ENCODE data around the gene TSC2. TPM values are rescaled to one million over a fixed set of nuclear protein-coding genes. Genes with fewer than 3 reads are reported as not detected.
"Not testable (repeated sequence)": the region's sequence is repeated elsewhere in the genome, so short reads cannot be mapped to it uniquely, and the experiment has no call there.

TSC2 gene
- polyA plus RNA-seq, 1 donor from 2014 or later: 69.2 TPM

DNA sequence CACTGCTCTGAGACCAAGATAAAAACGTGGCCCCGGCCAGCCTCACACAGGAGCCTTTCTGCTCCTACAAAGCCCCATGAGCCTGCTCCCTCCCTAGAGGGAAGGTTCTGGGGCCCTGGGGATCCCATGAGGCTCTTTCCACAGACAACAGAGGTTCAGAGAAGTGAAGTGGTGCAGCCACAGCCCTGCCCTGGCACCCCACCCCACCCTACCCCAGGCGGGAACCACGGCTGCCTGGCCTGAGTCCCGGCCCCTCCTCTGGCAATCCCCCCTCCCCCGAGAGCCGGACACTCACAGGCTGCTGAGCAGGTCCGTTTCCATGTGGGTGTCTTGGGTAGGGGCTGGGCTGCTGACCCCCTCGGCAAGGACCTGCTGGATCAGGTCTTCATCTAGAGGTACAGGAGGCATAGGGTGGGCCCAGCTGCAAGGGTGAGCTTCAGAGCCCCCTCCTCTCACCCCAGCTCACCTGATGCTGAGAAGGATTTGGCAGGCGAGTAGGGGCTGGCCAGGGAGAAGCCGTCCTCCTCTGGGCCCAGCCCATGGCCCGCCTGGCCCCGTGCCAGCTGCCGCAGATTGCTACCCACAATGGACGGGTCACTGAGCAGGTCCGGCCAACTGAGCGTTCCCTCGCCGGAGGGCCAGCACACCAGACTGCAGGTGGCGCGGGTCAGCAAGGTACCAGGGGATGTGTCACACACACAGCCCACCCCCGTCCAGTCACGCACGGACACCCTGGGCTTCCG lies 49.2 kb downstream of the TSC2 start:
- Histone ChIP-seq H3K9ac (ENCODE audit: low read length) (no peak overlapping the region), H2AFZ (ENCODE audit: low read depth, low read length) (no peak overlapping the region), H3K4me3 (ENCODE audit: low read length) (no peak overlapping the region), H3K36me3 (ENCODE audit: insufficient read depth, low read length) (no peaks in the 10 kb centered on the region), H3K27me3 (ENCODE audit: insufficient read depth, low read depth, low read length) (no peaks in the 10 kb centered on the region), H3K79me2 (replicated peaks; ENCODE audit: insufficient read depth, low read length) (no peaks in the 10 kb centered on the region), H3K9me3 (ENCODE audit: low read length) (no peaks in the 10 kb centered on the region), H3K27ac (ENCODE audit: low read length) (no peak overlapping the region), H4K20me1 (ENCODE audit: insufficient read depth) (no peaks in the 10 kb centered on the region), H3F3A (ENCODE audit: insufficient read depth, low read length, poor library complexity, severe bottlenecking) (no peaks in the 10 kb centered on the region), H3K9me2 (ENCODE audit: insufficient read depth, low read length) (no peaks in the 10 kb centered on the region), H3K4me2 (ENCODE audit: low read length) (no peak overlapping the region)
- TF ChIP-seq, protein P1, sequence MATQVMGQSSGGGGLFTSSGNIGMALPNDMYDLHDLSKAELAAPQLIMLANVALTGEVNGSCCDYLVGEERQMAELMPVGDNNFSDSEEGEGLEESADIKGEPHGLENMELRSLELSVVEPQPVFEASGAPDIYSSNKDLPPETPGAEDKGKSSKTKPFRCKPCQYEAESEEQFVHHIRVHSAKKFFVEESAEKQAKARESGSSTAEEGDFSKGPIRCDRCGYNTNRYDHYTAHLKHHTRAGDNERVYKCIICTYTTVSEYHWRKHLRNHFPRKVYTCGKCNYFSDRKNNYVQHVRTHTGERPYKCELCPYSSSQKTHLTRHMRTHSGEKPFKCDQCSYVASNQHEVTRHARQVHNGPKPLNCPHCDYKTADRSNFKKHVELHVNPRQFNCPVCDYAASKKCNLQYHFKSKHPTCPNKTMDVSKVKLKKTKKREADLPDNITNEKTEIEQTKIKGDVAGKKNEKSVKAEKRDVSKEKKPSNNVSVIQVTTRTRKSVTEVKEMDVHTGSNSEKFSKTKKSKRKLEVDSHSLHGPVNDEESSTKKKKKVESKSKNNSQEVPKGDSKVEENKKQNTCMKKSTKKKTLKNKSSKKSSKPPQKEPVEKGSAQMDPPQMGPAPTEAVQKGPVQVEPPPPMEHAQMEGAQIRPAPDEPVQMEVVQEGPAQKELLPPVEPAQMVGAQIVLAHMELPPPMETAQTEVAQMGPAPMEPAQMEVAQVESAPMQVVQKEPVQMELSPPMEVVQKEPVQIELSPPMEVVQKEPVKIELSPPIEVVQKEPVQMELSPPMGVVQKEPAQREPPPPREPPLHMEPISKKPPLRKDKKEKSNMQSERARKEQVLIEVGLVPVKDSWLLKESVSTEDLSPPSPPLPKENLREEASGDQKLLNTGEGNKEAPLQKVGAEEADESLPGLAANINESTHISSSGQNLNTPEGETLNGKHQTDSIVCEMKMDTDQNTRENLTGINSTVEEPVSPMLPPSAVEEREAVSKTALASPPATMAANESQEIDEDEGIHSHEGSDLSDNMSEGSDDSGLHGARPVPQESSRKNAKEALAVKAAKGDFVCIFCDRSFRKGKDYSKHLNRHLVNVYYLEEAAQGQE (IDR thresholded peaks at IDR 0.05; ENCODE audit: borderline replicate concordance): no peak
- TF ChIP-seq MXI1 (conservative IDR thresholded peaks at IDR 0.05; ENCODE audit: poor library complexity, severe bottlenecking) (no peak), SMC3 (conservative IDR thresholded peaks at IDR 0.05; ENCODE audit: poor library complexity) (no peak), RAD21 (conservative IDR thresholded peaks at IDR 0.05) (no peak), TAF1 (IDR thresholded peaks at IDR 0.05; ENCODE audit: low read depth) (no peak), POLR2AphosphoS5 (IDR thresholded peaks at IDR 0.05) (no peak), EP300 (conservative IDR thresholded peaks at IDR 0.05; ENCODE audit: poor library complexity, severe bottlenecking) (no peak), EZH2 (IDR thresholded peaks at IDR 0.05; ENCODE audit: borderline replicate concordance, insufficient read depth, low read length, poor library complexity, severe bottlenecking) (no peak)
- TF ChIP-seq, protein P2, sequence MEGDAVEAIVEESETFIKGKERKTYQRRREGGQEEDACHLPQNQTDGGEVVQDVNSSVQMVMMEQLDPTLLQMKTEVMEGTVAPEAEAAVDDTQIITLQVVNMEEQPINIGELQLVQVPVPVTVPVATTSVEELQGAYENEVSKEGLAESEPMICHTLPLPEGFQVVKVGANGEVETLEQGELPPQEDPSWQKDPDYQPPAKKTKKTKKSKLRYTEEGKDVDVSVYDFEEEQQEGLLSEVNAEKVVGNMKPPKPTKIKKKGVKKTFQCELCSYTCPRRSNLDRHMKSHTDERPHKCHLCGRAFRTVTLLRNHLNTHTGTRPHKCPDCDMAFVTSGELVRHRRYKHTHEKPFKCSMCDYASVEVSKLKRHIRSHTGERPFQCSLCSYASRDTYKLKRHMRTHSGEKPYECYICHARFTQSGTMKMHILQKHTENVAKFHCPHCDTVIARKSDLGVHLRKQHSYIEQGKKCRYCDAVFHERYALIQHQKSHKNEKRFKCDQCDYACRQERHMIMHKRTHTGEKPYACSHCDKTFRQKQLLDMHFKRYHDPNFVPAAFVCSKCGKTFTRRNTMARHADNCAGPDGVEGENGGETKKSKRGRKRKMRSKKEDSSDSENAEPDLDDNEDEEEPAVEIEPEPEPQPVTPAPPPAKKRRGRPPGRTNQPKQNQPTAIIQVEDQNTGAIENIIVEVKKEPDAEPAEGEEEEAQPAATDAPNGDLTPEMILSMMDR (IDR thresholded peaks at IDR 0.05; ENCODE audit: poor library complexity, severe bottlenecking): no peak

DNA sequence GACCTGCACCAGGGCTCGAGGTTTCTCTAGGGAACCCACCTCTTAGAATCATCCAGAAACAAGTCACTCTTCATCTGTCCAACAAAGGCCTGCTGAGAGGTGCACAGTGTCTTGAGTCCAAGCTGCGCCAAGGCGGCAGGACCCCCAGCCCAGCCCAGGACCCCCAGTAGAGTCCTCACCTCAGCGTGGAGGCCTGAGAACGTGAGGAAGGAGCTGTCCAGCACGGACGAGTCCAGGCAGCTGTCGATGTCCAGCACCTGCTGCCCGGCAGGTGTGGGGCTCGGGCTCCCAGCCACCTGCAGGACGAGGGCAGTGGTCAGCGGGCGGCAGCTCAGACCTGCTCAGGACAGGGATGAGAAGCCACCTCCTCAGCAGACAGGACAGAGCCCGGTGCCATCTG lies 49.9 kb downstream of the TSC2 start:
- not testable (repeated sequence) for H3K27me3 ChIP-seq (ENCODE audit: insufficient read depth, low read depth, low read length); H2AFZ ChIP-seq (ENCODE audit: low read depth, low read length); H3K4me3 ChIP-seq (ENCODE audit: low read length); H3K9ac ChIP-seq (ENCODE audit: low read length); H3K9me2 ChIP-seq (ENCODE audit: insufficient read depth, low read length); H4K20me1 ChIP-seq (ENCODE audit: insufficient read depth); H3K27ac ChIP-seq (ENCODE audit: low read length); H3K79me2 ChIP-seq (replicated peaks; ENCODE audit: insufficient read depth, low read length); H3K4me2 ChIP-seq (ENCODE audit: low read length); H3F3A ChIP-seq (ENCODE audit: insufficient read depth, low read length, poor library complexity, severe bottlenecking); H3K36me3 ChIP-seq (ENCODE audit: insufficient read depth, low read length); H3K9me3 ChIP-seq (ENCODE audit: low read length)

DNA sequence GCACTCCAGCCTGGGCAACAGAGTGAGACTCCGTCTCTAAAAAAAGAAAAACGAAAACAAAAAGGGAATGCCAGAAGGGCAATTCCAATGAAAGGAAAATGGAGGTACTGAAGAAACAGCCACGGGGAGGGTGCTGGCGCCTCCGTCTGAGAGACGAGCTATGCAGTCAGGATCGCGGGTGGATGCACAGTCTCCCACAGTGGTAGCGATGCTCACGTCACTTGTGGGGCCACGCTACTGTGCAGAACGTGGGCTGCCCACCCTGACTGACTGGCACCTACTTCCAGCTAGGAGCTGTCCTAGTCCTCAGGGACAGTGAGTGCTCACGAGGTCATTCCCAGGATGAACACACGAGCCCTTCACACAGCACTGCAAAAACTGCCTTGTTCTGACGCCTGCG lies 53.8 kb downstream of the TSC2 start:
- H4K20me1 ChIP-seq (ENCODE audit: insufficient read depth); H3K27me3 ChIP-seq (ENCODE audit: insufficient read depth, low read depth, low read length); H3K36me3 ChIP-seq (ENCODE audit: insufficient read depth, low read length); H3K9me3 ChIP-seq (ENCODE audit: low read length); H3F3A ChIP-seq (ENCODE audit: insufficient read depth, low read length, poor library complexity, severe bottlenecking); H3K9me2 ChIP-seq (ENCODE audit: insufficient read depth, low read length); H3K9ac ChIP-seq (ENCODE audit: low read length); H3K27ac ChIP-seq (ENCODE audit: low read length); H2AFZ ChIP-seq (ENCODE audit: low read depth, low read length); H3K79me2 ChIP-seq (replicated peaks; ENCODE audit: insufficient read depth, low read length); H3K4me2 ChIP-seq (ENCODE audit: low read length); H3K4me3 ChIP-seq (ENCODE audit: low read length): not testable (repeated sequence)
